HCT116 (cell line): Measurements from ENCODE around the gene CDC14B. TPM values are rescaled to one million over a fixed set of nuclear protein-coding genes. Genes with fewer than 3 reads are reported as not detected.

Experiments used
- ATAC-seq: fragments of 200-7000 bp; cut with Tn5 transposase; 2 replicates; pipeline ENCODE4 v1.9.1; 2020; ENCODE audit warnings: mild to moderate bottlenecking, moderate library complexity
- BruUV-seq: library from RNA; stranded (reverse); fragments of 400-500 nt; replicated peaks from 2 replicates; lab custom pipeline; 2021; lab: Mats Ljungman, UMichigan
- CTCF ChIA-PET: fragments of 300-600 bp; sonication (Branson Sonifier 250); formaldehyde crosslinking; loops from one replicate; lab custom pipeline; 2021; ENCODE audit warnings: antibody characterized with exemption; lab: Charles Lee
- POLR2A ChIA-PET: fragments of 300-600, 350-600 bp; sonication (Branson Sonifier 250); formaldehyde crosslinking; loops from one replicate; lab custom pipeline; 2021; ENCODE audit warnings: antibody characterized with exemption; lab: Charles Lee
- RAD21 ChIA-PET, 2 experiments: fragments of 300-600 bp; sonication (Branson Sonifier 250); formaldehyde crosslinking; loops; one replicate each; lab custom pipeline; 2023; ENCODE audit warnings: low total read pairs in 2 of 2; ENCODE audit not compliant: uncharacterized antibody in 2 of 2, unreplicated experiment in 2 of 2, low non-redundant PET in 1 of 2; lab: Charles Lee
- DNase-seq: peaks from one replicate; pipeline ENCODE4 v3.0.0-alpha.2; 2010; ENCODE audit warnings: low read depth, low spot score
- H2AFZ ChIP-seq: fragments of 200-600 bp; shearing (Covaris generic), sonication (generic); 2 replicates; pipeline ENCODE4 v1.6.1; 2017; ENCODE audit warnings: low read depth, mixed run types, mixed read lengths, antibody characterized with exemption, low read length; ENCODE audit not compliant: poor library complexity, severe bottlenecking
- H3K27ac ChIP-seq: 2 replicates; pipeline ENCODE4 v1.5.1; 2012; ENCODE audit warnings: low read depth, low read length
- H3K27me3 ChIP-seq: fragments of 200-600 bp; sonication (generic); 2 replicates; pipeline ENCODE4 v1.6.1; 2016; ENCODE audit warnings: mixed run types, low read length, mixed read lengths; ENCODE audit not compliant: insufficient read depth
- H3K36me3 ChIP-seq, 2 experiments: fragments of 200-500 bp in 1 of 2; fragments of 200-600 bp in 1 of 2; sonication (Bioruptor generic) in 1 of 2; sonication (generic) in 1 of 2; 2 replicates each; pipeline versions ENCODE4 v1.5.1 to v1.6.1; 2014 to 2016; ENCODE audit warnings: low read length in 2 of 2, inconsistent platforms in 1 of 2, mixed read lengths in 1 of 2, mixed run types in 1 of 2; ENCODE audit not compliant: insufficient read depth in 2 of 2, control insufficient read depth in 1 of 2
- H3K4me1 ChIP-seq, 2 experiments: fragments of 200-600 bp in 1 of 2; sonication (generic) in 1 of 2; 2 replicates each; pipeline versions ENCODE4 v1.5.1 to v1.6.1; 2012 to 2017; ENCODE audit warnings: low read length in 2 of 2, inconsistent platforms in 1 of 2, mild to moderate bottlenecking in 1 of 2, mixed read lengths in 1 of 2, mixed run types in 1 of 2, moderate library complexity in 1 of 2; ENCODE audit not compliant: insufficient read depth in 2 of 2, control insufficient read depth in 1 of 2
- H3K4me2 ChIP-seq: fragments of 200-600 bp; sonication (generic); 2 replicates; pipeline ENCODE4 v1.6.1; 2017; ENCODE audit warnings: mixed run types, low read length, mixed read lengths
- H3K4me3 ChIP-seq, 2 experiments: fragments of 200-600 bp in 1 of 2; sonication (generic) in 1 of 2; replicated peaks in 1 of 2; 2 replicates each; pipeline ENCODE4 v1.5.1; 2011 to 2016; ENCODE audit warnings: low read length in 2 of 2, control low read depth in 1 of 2, low read depth in 1 of 2, mild to moderate bottlenecking in 1 of 2, mixed read lengths in 1 of 2, mixed run types in 1 of 2
- H3K79me2 ChIP-seq: fragments of 200-600 bp; sonication (generic); 2 replicates; pipeline ENCODE4 v1.6.1; 2017; ENCODE audit warnings: mild to moderate bottlenecking, mixed run types, low read length, moderate library complexity, mixed read lengths; ENCODE audit not compliant: insufficient read depth
- H3K9ac ChIP-seq: fragments of 200-600 bp; sonication (generic); 2 replicates; pipeline ENCODE4 v1.6.1; 2016; ENCODE audit warnings: low read length, mixed read lengths
- H3K9me2 ChIP-seq: fragments of 200-600 bp; sonication (generic), shearing (Covaris generic); 2 replicates; pipeline ENCODE4 v1.6.1; 2017; ENCODE audit warnings: mixed run types, mild to moderate bottlenecking, moderate library complexity; ENCODE audit not compliant: insufficient read depth
- H3K9me3 ChIP-seq, 2 experiments: fragments of 200-500 bp in 1 of 2; fragments of 200-600 bp in 1 of 2; sonication (Bioruptor generic) in 1 of 2; sonication (generic) in 1 of 2; 2 replicates each; pipeline ENCODE4 v1.6.1; 2014 to 2017; ENCODE audit warnings: low read length in 2 of 2, mixed read lengths in 2 of 2, inconsistent platforms in 1 of 2, low read depth in 1 of 2, mild to moderate bottlenecking in 1 of 2, mixed run types in 1 of 2, moderate library complexity in 1 of 2; ENCODE audit not compliant: control insufficient read depth in 1 of 2, insufficient read depth in 1 of 2
- H4K20me1 ChIP-seq: fragments of 200-600 bp; sonication (generic), shearing (Covaris generic); 2 replicates; pipeline ENCODE4 v1.6.1; 2017; ENCODE audit warnings: mixed run types, mild to moderate bottlenecking, moderate library complexity; ENCODE audit not compliant: insufficient read depth
- CBX3 ChIP-seq: IDR thresholded peaks from 2 replicates; pipeline ENCODE4 v1.6.1; 2012; ENCODE audit warnings: low read depth
- CEBPB ChIP-seq: IDR thresholded peaks from 2 replicates; pipeline ENCODE4 v1.6.1; 2012; ENCODE audit warnings: low read depth
- CTCF ChIP-seq, 3 experiments: fragments of 200-600 bp in 1 of 3; sonication (generic) in 1 of 3; IDR thresholded peaks in 2 of 3; conservative IDR thresholded peaks in 1 of 3; 2 replicates each; pipeline ENCODE4 v1.5.1; 2012 to 2017; ENCODE audit warnings: low read depth in 2 of 3, low read length in 2 of 3, antibody characterized with exemption in 1 of 3, borderline replicate concordance in 1 of 3, control low read depth in 1 of 3, mild to moderate bottlenecking in 1 of 3, mixed read lengths in 1 of 3, mixed run types in 1 of 3, moderate library complexity in 1 of 3; ENCODE audit not compliant: insufficient read depth in 1 of 3
- EGR1 ChIP-seq: IDR thresholded peaks from 2 replicates; pipeline ENCODE4 v1.6.1; 2012; ENCODE audit warnings: low read depth
- ELF1 ChIP-seq: IDR thresholded peaks from 2 replicates; pipeline ENCODE4 v1.6.1; 2012; ENCODE audit warnings: low read depth, borderline replicate concordance
- EZH2phosphoT487 ChIP-seq: fragments of 200-600 bp; IDR thresholded peaks from 2 replicates; pipeline ENCODE4 v1.6.1; 2018; ENCODE audit warnings: antibody characterized with exemption, borderline replicate concordance
- FOSL1 ChIP-seq: IDR thresholded peaks from 2 replicates; pipeline ENCODE4 v1.6.1; 2012; ENCODE audit warnings: low read depth
- JUND ChIP-seq: IDR thresholded peaks from 2 replicates; pipeline ENCODE4 v1.6.1; 2012
- POLR2AphosphoS5 ChIP-seq: IDR thresholded peaks from 2 replicates; pipeline ENCODE4 v1.6.1; 2011; ENCODE audit warnings: mild to moderate bottlenecking, low read depth, low read length, moderate library complexity
- RAD21 ChIP-seq: IDR thresholded peaks from 2 replicates; pipeline ENCODE4 v1.6.1; 2012; ENCODE audit warnings: low read depth, mild to moderate bottlenecking
- REST ChIP-seq: IDR thresholded peaks from 2 replicates; pipeline ENCODE4 v1.6.1; 2012; ENCODE audit warnings: low read depth
- SIN3A ChIP-seq: IDR thresholded peaks from 2 replicates; pipeline ENCODE4 v1.6.1; 2012; ENCODE audit warnings: low read depth
- SP1 ChIP-seq: IDR thresholded peaks from 2 replicates; pipeline ENCODE4 v1.6.1; 2012; ENCODE audit warnings: low read depth
- SRF ChIP-seq: IDR thresholded peaks from 2 replicates; pipeline ENCODE4 v1.6.1; 2012; ENCODE audit warnings: low read depth
- TCF7L2 ChIP-seq: IDR thresholded peaks from 2 replicates; pipeline ENCODE4 v1.7.0; 2011; ENCODE audit warnings: borderline replicate concordance, inconsistent platforms; ENCODE audit not compliant: insufficient read depth, insufficient read length; ENCODE audit errors: extremely low read depth
- ZNF274 ChIP-seq: fragments of 200-500 bp; sonication (Bioruptor generic); IDR thresholded peaks from 2 replicates; pipeline ENCODE4 v1.6.1; 2014; ENCODE audit warnings: mild to moderate bottlenecking, low read depth, low read length, inconsistent platforms
- intact Hi-C: fragments of 100-400 bp; cut with micrococcal nuclease; formaldehyde crosslinking; loops from 2 replicates; pipeline ENCODE4 v1.10.0; 2022
- total RNA-seq: library from RNA; stranded (reverse); gene quantifications from one replicate; pipeline ENCODE4 v1.2.1, GENCODE V29; 2021; ENCODE audit not compliant: unreplicated experiment
- TF ChIP-seq, protein P1 (sequence below): IDR thresholded peaks from 2 replicates; pipeline ENCODE4 v1.6.1; 2012
- TF ChIP-seq, protein P2 (sequence below): IDR thresholded peaks from 2 replicates; pipeline ENCODE4 v1.6.1; 2012

The CDC14B gene
- total RNA-seq, 1 experiment from 2014 or later, result 21.6 TPM

GRCh38 chr9:96611302-96611701 is 8.3 kb downstream of the CDC14B start:
- Histone ChIP-seq H3K4me1 (peaks cover 0 to 16% of the 10 kb centered on the region in 2 experiments; a peak in 1 of 4 replicates), H3K9ac (no peak overlapping the region), H3K36me3 (no peaks in the 10 kb centered on the region), H3K79me2 (peaks cover 74% of the 10 kb centered on the region), H2AFZ (no peak overlapping the region), H3K9me3 (no peaks in the 10 kb centered on the region), H4K20me1 (no peaks in the 10 kb centered on the region), H3K9me2 (no peaks in the 10 kb centered on the region), H3K27ac (no peak overlapping the region), H3K4me2 (no peak overlapping the region), H3K4me3 (no peak overlapping the region), H3K27me3 (no peaks in the 10 kb centered on the region)
- intact Hi-C loops, result no loop called here
- BruUV-seq, result no TSS peak
- no peak for ATAC-seq
- CTCF ChIA-PET, result no interaction called here
- RAD21 ChIA-PET, result no interaction called here
- no peak for DNase-seq
- TF ChIP-seq SIN3A (no peak), RAD21 (no peak)
- POLR2A ChIA-PET, result no interaction called here

DNA sequence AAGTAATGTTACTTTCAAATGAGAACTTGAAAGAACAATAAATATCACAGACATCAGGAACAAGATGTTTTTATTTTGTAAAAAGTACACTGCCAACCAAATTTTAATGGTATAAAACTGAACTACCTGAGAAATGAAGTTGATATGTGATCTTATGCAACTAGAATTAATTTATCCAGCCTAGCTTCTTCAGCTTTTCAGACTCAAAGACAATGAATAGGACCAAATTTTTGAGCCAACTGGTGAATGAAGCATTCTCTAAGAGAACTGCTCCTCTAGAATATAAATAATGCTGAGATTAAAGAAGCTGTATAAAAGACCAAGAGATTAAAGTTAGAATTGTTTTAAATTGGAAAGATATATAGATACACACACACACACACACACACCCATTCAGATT is 9.9 kb downstream of the CDC14B start:
- H4K20me1 ChIP-seq, result no peaks in the 10 kb centered on the region
- CTCF ChIA-PET, result no interaction called here
- TF ChIP-seq CTCF (IDR thresholded peaks at IDR 0.05 in 2 of 3, conservative IDR thresholded peaks at IDR 0.05 in 1 of 3; ENCODE audit: borderline replicate concordance in 1 of 3, insufficient read depth in 1 of 3, low read depth in 2 of 3, low read length in 2 of 3) (no peak), POLR2AphosphoS5 (no peak), ELF1 (no peak), REST (no peak), CBX3 (no peak), SRF (no peak), EZH2phosphoT487 (no peak), TCF7L2 (no peak), JUND (no peak), FOSL1 (no peak), EGR1 (no peak), CEBPB (no peak), ZNF274 (no peak), SP1 (no peak)
- TF ChIP-seq, protein P1, sequence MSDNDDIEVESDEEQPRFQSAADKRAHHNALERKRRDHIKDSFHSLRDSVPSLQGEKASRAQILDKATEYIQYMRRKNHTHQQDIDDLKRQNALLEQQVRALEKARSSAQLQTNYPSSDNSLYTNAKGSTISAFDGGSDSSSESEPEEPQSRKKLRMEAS, result no peak
- TF ChIP-seq, protein P2, sequence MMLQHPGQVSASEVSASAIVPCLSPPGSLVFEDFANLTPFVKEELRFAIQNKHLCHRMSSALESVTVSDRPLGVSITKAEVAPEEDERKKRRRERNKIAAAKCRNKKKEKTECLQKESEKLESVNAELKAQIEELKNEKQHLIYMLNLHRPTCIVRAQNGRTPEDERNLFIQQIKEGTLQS, result no peak
- no peak for DNase-seq
- BruUV-seq, result no TSS peak
- H3K27me3 ChIP-seq, result no peaks in the 10 kb centered on the region
- no peaks in the 10 kb centered on the region for H3K9me3 ChIP-seq
- no peak overlapping the region for H3K9ac ChIP-seq
- peaks cover 0 to 12% of the 10 kb centered on the region in 2 experiments; a peak in 1 of 4 replicates for H3K4me1 ChIP-seq
- H3K36me3 ChIP-seq, result no peaks in the 10 kb centered on the region
- H2AFZ ChIP-seq, result no peak overlapping the region
- no peak overlapping the region for H3K4me3 ChIP-seq
- RAD21 ChIA-PET, result no interaction called here
- intact Hi-C loops, result no loop called here
- POLR2A ChIA-PET, result no interaction called here
- no peak for ATAC-seq
- peaks cover 60% of the 10 kb centered on the region for H3K79me2 ChIP-seq
- no peak overlapping the region for H3K4me2 ChIP-seq
- no peaks in the 10 kb centered on the region for H3K9me2 ChIP-seq
- no peak overlapping the region for H3K27ac ChIP-seq
